Right lobe of liver (tissue), 4 donors: ENCODE results near the gene CFH.

Experiments
- POLR2A ChIP-seq: fragments of 450-650 bp; IDR thresholded peaks from one replicate; pipeline ENCODE4 v1.6.1; 2017; ENCODE audit warnings: antibody characterized with exemption, mild to moderate bottlenecking
- TF ChIP-seq, protein P1 (sequence below), 4 donors: fragments of 200-600 bp in 3 of 4; fragments of 450-650 bp in 1 of 4; IDR thresholded peaks; one replicate each; pipeline versions ENCODE4 v1.5.1 to v1.8.0; 2016 to 2022; ENCODE audit warnings: antibody characterized with exemption in 4 of 4, mild to moderate bottlenecking in 2 of 4
- donor health status: DM: no; HTN: no; CAD: no.
- donor health status: DM: no; HTN: no; CAD: no.
- donor health status: DM: no; HTN: yes; CAD: no.

DNA sequence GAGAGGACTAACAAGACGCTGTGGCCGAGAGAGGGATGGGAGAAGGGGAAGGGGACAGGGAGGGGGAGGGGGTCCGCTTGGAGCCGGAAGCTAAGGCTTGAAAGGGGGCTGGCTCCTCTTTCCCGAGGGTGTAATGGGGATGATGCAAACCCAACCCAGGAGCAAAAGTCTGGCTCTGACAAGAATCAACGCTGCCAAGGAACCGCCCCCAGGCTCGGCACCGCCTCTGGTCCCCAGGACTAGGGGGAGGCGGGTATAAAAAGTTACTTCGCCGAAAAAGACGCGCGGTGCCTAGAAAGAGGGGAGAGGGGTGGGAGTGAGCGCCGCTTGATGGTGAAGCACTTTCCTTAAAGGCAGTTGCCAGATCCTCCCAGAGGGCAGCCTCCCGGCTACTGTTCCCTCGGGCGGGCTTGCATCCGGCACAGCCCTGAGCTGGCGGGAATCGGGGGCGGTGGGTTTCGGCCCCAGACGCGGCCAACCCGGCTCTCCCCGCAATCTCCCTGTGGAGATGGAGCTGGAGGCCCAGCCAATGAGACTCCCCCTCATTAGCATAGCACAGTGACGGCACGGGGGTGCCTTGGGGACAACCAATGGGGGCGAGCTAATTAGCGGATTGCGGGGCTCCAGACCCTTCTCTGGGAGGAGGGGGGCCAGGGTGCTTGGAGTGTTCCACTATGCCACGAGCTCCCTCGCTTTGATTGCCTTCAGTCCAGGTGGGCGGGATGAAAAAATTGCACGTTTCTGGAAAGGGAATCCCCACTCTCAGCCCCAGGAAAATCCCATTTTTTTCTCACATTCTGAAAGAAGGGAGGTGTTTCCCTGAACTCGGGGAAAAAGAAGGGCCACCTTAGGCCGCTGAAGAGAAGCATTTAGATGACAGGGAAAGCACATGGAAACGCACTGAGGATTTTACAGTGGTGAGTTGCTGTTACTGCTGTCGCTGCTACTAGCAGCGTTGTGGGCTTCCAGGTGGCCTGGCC lies 43.2 kb upstream of the CFH start, which contains the start of gene KCNT2:
- TF ChIP-seq, protein P1, sequence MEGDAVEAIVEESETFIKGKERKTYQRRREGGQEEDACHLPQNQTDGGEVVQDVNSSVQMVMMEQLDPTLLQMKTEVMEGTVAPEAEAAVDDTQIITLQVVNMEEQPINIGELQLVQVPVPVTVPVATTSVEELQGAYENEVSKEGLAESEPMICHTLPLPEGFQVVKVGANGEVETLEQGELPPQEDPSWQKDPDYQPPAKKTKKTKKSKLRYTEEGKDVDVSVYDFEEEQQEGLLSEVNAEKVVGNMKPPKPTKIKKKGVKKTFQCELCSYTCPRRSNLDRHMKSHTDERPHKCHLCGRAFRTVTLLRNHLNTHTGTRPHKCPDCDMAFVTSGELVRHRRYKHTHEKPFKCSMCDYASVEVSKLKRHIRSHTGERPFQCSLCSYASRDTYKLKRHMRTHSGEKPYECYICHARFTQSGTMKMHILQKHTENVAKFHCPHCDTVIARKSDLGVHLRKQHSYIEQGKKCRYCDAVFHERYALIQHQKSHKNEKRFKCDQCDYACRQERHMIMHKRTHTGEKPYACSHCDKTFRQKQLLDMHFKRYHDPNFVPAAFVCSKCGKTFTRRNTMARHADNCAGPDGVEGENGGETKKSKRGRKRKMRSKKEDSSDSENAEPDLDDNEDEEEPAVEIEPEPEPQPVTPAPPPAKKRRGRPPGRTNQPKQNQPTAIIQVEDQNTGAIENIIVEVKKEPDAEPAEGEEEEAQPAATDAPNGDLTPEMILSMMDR (IDR thresholded peaks at IDR 0.05): no peak
- peak; percentile 68 for TF ChIP-seq POLR2A
